Neural cell (in vitro differentiated cells): ENCODE results near the gene SLC25A45. TPM values are rescaled to one million over a fixed set of nuclear protein-coding genes. Genes with fewer than 3 reads are reported as not detected.

Experiments used
- H2AFZ ChIP-seq: fragments of 200-600, 300-800 bp; sonication (generic), shearing (Covaris generic); 2 replicates; pipeline ENCODE4 v1.6.0; 2014; ENCODE audit warnings: low read depth, mild to moderate bottlenecking, antibody characterized with exemption, low read length, moderate library complexity
- H3F3A ChIP-seq: fragments of 200-600 bp; shearing (Covaris generic); 2 replicates; pipeline ENCODE4 v1.6.1; 2016; ENCODE audit warnings: mild to moderate bottlenecking, moderate library complexity, mixed read lengths, antibody characterized with exemption, low read length; ENCODE audit not compliant: insufficient read depth, poor library complexity, severe bottlenecking
- H3K27ac ChIP-seq: fragments of 200-600, 300-800 bp; sonication (generic), shearing (Covaris generic); 2 replicates; pipeline ENCODE4 v1.5.1; 2014; ENCODE audit warnings: mild to moderate bottlenecking, low read length, moderate library complexity
- H3K27me3 ChIP-seq: fragments of 300-800, 200-600 bp; sonication (generic), shearing (Covaris generic); 2 replicates; pipeline ENCODE4 v1.6.0; 2014; ENCODE audit warnings: mild to moderate bottlenecking, low read depth, low read length, moderate library complexity; ENCODE audit not compliant: insufficient read depth
- H3K36me3 ChIP-seq: fragments of 300-800, 200-600 bp; sonication (generic), shearing (Covaris generic); 2 replicates; pipeline ENCODE4 v1.5.1; 2014; ENCODE audit warnings: mild to moderate bottlenecking, antibody characterized with exemption, low read length, moderate library complexity; ENCODE audit not compliant: insufficient read depth
- H3K4me2 ChIP-seq: fragments of 300-800, 200-600 bp; sonication (generic), shearing (Covaris generic); 2 replicates; pipeline ENCODE4 v1.6.0; 2014; ENCODE audit warnings: mild to moderate bottlenecking, low read length
- H3K4me3 ChIP-seq: fragments of 300-800, 200-600 bp; sonication (generic), shearing (Covaris generic); 2 replicates; pipeline ENCODE4 v1.5.1; 2014; ENCODE audit warnings: mild to moderate bottlenecking, low read length, moderate library complexity
- H3K79me2 ChIP-seq: fragments of 200-600 bp; shearing (Covaris generic); replicated peaks from 2 replicates; pipeline ENCODE4 v1.6.0; 2014; ENCODE audit warnings: mild to moderate bottlenecking, low read length, moderate library complexity; ENCODE audit not compliant: insufficient read depth
- H3K9ac ChIP-seq: fragments of 300-800, 200-600 bp; sonication (generic), shearing (Covaris generic); 2 replicates; pipeline ENCODE4 v1.6.1; 2016; ENCODE audit warnings: mild to moderate bottlenecking, low read length, mixed read lengths
- H3K9me2 ChIP-seq: fragments of 200-600 bp; shearing (Covaris generic); 2 replicates; pipeline ENCODE4 v1.6.1; 2016; ENCODE audit warnings: mild to moderate bottlenecking, low read length, mixed read lengths; ENCODE audit not compliant: insufficient read depth
- H3K9me3 ChIP-seq: fragments of 200-600, 300-800 bp; sonication (generic), shearing (Covaris generic); 2 replicates; pipeline ENCODE4 v1.6.1; 2016; ENCODE audit warnings: mild to moderate bottlenecking, mixed run types, low read length, moderate library complexity, mixed read lengths
- H4K20me1 ChIP-seq: fragments of 200-600 bp; shearing (Covaris generic); 2 replicates; pipeline ENCODE4 v1.6.1; 2016; ENCODE audit warnings: mild to moderate bottlenecking, mixed run types; ENCODE audit not compliant: insufficient read depth
- EP300 ChIP-seq: fragments of 450-650 bp; conservative IDR thresholded peaks from 2 replicates; pipeline ENCODE4 v1.6.1; 2014; ENCODE audit warnings: antibody characterized with exemption, mild to moderate bottlenecking, moderate library complexity; ENCODE audit not compliant: poor library complexity, severe bottlenecking
- EZH2 ChIP-seq: fragments of 200-600, 300-800 bp; shearing (Covaris generic), sonication (generic); IDR thresholded peaks from 2 replicates; pipeline ENCODE4 v1.6.1; 2014; ENCODE audit warnings: antibody characterized with exemption, low read length, borderline replicate concordance, mild to moderate bottlenecking; ENCODE audit not compliant: insufficient read depth, poor library complexity, severe bottlenecking
- MXI1 ChIP-seq: fragments of 450-650 bp; conservative IDR thresholded peaks from 2 replicates; pipeline ENCODE4 v1.6.1; 2014; ENCODE audit warnings: antibody characterized with exemption, mild to moderate bottlenecking; ENCODE audit not compliant: poor library complexity, severe bottlenecking
- POLR2AphosphoS5 ChIP-seq: IDR thresholded peaks from 2 replicates; pipeline ENCODE4 v1.6.1; 2012
- RAD21 ChIP-seq: fragments of 450-650 bp; conservative IDR thresholded peaks from 2 replicates; pipeline ENCODE4 v1.6.1; 2014; ENCODE audit warnings: antibody characterized with exemption, mild to moderate bottlenecking, moderate library complexity
- SMC3 ChIP-seq: fragments of 450-650 bp; conservative IDR thresholded peaks from 2 replicates; pipeline ENCODE4 v1.6.1; 2014; ENCODE audit warnings: antibody characterized with exemption, mild to moderate bottlenecking, moderate library complexity; ENCODE audit not compliant: poor library complexity
- TAF1 ChIP-seq: IDR thresholded peaks from 2 replicates; pipeline ENCODE4 v1.6.1; 2012; ENCODE audit warnings: low read depth
- polyA plus RNA-seq: library from polyadenylated mRNA; depleted of rRNA; stranded (reverse); fragments of >200 nt; gene quantifications from 2 replicates; pipeline ENCODE4 v1.2.3, GENCODE V29; 2014
- TF ChIP-seq, protein P1 (sequence below): fragments of 450-650 bp; IDR thresholded peaks from 2 replicates; pipeline ENCODE4 v1.5.1; 2014; ENCODE audit warnings: antibody characterized with exemption, mild to moderate bottlenecking, moderate library complexity; ENCODE audit not compliant: poor library complexity, severe bottlenecking
- TF ChIP-seq, protein P2 (sequence below): IDR thresholded peaks from 2 replicates; pipeline ENCODE4 v1.6.1; 2012; ENCODE audit warnings: borderline replicate concordance

The SLC25A45 gene
- polyA plus RNA-seq, 1 donor from 2014 or later: not detected

DNA sequence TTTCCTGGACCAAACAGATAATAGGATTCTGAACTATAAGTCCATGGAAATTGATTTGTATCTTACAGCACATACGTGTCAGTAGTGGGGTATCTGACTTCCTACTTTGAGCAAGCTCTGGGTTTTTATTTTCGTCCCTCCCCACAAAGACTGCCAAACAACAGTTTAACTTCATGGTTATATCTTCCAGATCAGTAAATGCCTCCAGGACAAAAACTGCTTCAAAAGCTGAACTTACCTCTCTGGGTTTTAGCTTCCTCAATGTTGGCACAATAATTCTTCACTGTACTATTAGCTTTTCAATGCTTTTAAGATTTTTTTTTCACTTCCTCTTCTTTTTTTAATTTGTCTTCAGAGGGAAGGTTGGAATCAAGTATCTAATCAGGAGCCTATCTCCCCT is 53.0 kb downstream of the SLC25A45 start:
- Histone ChIP-seq H4K20me1 (no peaks in the 10 kb centered on the region), H3K79me2 (peaks cover 6% of the 10 kb centered on the region), H3K9me2 (no peaks in the 10 kb centered on the region), H3K36me3 (no peaks in the 10 kb centered on the region), H3K27ac (no peak overlapping the region), H3K9ac (no peak overlapping the region), H3K4me3 (no peak overlapping the region), H2AFZ (no peak overlapping the region), H3K27me3 (no peaks in the 10 kb centered on the region), H3K9me3 (no peaks in the 10 kb centered on the region), H3F3A (no peaks in the 10 kb centered on the region), H3K4me2 (no peak overlapping the region)
- TF ChIP-seq TAF1 (no peak), EP300 (no peak), POLR2AphosphoS5 (no peak), RAD21 (no peak), MXI1 (no peak), EZH2 (no peak), SMC3 (no peak)
- TF ChIP-seq, protein P1, sequence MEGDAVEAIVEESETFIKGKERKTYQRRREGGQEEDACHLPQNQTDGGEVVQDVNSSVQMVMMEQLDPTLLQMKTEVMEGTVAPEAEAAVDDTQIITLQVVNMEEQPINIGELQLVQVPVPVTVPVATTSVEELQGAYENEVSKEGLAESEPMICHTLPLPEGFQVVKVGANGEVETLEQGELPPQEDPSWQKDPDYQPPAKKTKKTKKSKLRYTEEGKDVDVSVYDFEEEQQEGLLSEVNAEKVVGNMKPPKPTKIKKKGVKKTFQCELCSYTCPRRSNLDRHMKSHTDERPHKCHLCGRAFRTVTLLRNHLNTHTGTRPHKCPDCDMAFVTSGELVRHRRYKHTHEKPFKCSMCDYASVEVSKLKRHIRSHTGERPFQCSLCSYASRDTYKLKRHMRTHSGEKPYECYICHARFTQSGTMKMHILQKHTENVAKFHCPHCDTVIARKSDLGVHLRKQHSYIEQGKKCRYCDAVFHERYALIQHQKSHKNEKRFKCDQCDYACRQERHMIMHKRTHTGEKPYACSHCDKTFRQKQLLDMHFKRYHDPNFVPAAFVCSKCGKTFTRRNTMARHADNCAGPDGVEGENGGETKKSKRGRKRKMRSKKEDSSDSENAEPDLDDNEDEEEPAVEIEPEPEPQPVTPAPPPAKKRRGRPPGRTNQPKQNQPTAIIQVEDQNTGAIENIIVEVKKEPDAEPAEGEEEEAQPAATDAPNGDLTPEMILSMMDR: no peak
- TF ChIP-seq, protein P2, sequence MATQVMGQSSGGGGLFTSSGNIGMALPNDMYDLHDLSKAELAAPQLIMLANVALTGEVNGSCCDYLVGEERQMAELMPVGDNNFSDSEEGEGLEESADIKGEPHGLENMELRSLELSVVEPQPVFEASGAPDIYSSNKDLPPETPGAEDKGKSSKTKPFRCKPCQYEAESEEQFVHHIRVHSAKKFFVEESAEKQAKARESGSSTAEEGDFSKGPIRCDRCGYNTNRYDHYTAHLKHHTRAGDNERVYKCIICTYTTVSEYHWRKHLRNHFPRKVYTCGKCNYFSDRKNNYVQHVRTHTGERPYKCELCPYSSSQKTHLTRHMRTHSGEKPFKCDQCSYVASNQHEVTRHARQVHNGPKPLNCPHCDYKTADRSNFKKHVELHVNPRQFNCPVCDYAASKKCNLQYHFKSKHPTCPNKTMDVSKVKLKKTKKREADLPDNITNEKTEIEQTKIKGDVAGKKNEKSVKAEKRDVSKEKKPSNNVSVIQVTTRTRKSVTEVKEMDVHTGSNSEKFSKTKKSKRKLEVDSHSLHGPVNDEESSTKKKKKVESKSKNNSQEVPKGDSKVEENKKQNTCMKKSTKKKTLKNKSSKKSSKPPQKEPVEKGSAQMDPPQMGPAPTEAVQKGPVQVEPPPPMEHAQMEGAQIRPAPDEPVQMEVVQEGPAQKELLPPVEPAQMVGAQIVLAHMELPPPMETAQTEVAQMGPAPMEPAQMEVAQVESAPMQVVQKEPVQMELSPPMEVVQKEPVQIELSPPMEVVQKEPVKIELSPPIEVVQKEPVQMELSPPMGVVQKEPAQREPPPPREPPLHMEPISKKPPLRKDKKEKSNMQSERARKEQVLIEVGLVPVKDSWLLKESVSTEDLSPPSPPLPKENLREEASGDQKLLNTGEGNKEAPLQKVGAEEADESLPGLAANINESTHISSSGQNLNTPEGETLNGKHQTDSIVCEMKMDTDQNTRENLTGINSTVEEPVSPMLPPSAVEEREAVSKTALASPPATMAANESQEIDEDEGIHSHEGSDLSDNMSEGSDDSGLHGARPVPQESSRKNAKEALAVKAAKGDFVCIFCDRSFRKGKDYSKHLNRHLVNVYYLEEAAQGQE: no peak

DNA sequence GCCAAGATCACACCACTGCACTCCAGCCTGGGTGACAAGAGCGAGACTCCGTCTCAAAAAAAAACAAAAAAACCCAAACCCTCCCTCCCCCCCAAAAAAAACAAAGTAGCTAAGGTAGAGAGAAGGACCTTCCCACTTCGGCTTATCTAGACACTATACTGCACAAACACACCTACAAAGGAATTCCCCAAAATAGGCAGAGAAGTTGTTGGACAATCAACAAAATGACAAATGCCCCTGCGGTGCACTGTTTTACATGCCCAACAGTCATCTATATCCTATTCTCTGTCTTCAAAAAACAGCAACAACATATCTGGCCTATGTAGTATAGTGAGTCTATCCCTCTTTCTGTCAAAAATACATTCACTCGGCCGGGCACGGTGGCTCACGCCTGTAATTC is 55.4 kb downstream of the SLC25A45 start:
- no peak overlapping the region for H3K27ac ChIP-seq
- H3K4me3 ChIP-seq: no peak overlapping the region

More for the DNA sequence above, 55.4 kb downstream of the SLC25A45 start:
- Histone ChIP-seq H4K20me1 (no peaks in the 10 kb centered on the region), H3K79me2 (no peaks in the 10 kb centered on the region), H3F3A (no peaks in the 10 kb centered on the region), H3K27me3 (no peaks in the 10 kb centered on the region), H3K9ac (no peak overlapping the region), H3K9me2 (no peaks in the 10 kb centered on the region), H3K4me2 (no peak overlapping the region), H3K36me3 (no peaks in the 10 kb centered on the region), H3K9me3 (no peaks in the 10 kb centered on the region), H2AFZ (no peak overlapping the region)
- TF ChIP-seq EP300 (no peak), TAF1 (no peak), EZH2 (no peak), MXI1 (no peak), SMC3 (no peak), RAD21 (no peak), POLR2AphosphoS5 (no peak)
- TF ChIP-seq, protein P1: no peak
- TF ChIP-seq, protein P2: no peak
